Cerebellar nuclear complex (tissue), 1 donor: ENCODE results near the gene CNTN5.

Experiments used
- DNase-seq, 2 experiments: peaks; one replicate each; lab custom pipeline; 2025; lab: John Stamatoyannopoulos, UW

Gene CNTN5

DNA sequence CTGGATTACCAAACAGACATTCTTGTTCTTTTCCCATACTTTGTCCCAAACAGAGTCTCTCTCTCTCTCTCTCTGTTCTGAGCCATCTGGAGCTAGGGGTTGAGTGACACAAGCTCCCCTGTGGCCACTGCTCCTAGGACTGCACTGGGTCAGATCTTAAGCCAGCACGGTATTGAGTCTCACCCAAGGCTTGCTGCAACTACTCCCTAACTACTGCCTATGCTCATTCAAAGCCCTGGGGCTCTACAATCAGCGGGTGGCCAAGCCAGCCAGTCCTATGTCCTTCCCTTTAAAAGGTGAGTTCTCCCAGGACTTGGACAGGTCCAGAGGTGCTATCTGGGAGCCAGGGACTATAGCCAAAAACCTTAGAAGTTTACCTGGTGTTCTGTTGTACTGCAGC is 385.6 kb downstream of the CNTN5 start:
- DNase-seq, result no peak

DNA sequence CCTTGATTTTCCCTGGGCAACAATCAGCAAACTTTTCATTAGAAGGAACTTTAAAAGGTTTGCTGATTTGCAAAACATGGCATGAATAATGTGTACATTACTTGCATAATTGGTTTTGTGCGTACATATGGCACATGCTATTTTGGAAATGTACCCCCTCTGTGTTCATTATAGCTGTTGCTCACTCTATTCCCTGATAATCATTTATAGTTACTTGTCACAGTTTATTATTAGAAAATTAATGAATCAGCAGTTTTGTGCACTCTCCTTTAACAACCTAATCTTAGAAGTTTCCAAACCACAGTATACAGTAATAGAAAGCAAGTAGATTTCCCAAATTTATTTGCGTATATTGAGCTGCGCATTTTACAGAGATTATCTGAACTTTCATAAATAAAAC is 389.9 kb downstream of the CNTN5 start:
- no peak for DNase-seq

DNA sequence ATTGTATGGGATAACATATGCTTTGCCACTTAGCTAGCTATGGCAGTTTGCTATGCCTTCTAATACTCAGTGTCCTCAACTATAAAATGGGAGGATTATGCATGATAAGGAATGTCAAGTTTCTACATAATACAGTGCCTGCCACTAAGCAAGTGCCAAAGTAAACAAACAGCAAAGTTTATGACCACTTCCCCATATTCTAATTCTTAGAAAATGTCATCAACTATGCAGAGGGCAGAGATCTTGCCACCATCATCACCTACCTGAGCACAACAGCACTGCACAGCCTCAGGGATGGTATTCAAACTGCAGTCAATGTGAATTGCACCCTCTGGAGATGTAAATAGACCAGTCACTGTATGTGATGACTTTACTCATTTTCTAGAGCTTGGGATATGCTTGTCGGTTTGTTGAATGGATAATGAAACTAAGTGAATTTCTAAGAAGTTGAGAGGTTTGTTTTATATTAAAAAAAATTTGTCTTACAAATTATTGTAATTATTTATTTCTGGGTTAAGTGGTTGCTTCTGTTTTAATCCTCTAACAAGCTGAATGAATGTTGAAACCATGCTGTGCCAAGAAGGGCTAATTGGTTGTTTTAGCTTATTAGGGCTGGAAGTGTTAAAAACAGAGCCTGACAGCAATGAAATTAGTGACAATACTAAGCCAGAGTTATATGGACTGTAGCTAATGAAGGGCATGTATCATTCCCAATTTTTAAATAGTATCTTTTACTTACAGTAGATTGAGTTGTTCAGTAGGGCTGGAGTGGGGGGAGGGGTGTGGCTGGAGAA is 398.4 kb downstream of the CNTN5 start:
- DNase-seq, result no peak

- no peak for DNase-seq
These were observed 399.2 kb downstream of the CNTN5 start for GRCh38 chr11:99419991-99420390.

DNA sequence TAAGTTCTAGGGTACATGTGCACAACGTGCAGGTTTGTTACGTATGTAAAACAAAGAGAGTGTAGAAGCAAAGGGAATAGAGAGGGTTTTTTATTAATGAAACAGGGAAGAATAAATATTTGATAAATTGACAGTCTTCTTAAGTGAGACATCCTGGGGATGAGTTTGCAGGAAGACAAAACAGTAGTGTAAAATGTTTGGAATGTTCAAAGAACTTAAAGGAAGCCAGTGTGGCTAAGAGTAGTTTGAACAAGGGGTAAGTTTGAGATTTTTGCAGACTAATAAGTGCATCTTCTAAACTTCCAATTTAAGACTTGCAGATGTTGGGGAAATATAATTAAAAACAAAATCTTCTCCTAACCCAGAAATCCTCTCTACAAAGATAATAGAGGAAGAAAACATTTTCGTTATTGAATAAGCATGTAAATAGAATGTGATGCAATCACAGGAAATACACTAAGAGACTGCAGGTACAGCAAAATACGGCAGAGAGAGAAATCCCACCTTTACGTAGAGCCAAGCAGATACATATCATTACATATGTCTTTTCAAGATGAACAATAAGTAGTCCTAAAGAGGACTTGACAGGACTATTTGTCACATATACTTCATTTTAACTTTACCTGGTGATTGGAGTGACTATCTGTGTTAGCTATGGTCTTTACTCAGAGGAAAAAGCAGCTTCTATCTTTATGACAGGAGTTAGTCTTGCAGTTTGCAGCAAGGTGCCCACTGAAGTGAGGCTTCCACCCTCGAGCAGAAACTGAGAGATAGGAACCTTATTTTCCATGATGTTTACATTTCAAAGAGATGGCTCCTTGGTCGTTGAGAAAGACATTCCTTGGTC is 402.1 kb downstream of the CNTN5 start:
- no peak for DNase-seq

DNA sequence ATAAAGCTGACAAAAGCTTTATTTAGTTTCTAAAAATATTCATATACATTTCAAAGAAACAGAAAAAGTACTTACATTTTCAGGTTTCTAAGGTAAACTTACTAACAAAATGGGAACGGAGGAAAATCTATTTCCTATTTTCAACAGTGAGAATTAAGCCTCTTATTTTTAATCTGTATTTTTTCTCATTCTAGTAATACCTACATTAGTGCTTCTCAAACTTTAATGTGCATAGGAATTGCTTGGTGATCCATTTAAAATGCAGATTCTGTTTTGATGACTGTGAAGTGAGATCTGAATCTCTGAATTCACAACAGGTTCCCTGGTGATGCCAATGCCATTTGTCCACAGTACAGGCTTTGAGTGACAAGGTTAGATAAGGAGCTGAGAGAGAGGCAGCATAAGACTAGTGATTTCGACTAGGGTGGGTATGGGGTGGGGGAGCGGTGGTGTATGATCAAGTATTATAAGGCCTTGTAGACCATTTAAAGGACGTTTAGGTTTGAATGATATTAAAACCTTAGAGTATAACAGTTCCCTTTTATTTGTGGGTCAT is 402.8 kb downstream of the CNTN5 start:
- no peak for DNase-seq

DNA sequence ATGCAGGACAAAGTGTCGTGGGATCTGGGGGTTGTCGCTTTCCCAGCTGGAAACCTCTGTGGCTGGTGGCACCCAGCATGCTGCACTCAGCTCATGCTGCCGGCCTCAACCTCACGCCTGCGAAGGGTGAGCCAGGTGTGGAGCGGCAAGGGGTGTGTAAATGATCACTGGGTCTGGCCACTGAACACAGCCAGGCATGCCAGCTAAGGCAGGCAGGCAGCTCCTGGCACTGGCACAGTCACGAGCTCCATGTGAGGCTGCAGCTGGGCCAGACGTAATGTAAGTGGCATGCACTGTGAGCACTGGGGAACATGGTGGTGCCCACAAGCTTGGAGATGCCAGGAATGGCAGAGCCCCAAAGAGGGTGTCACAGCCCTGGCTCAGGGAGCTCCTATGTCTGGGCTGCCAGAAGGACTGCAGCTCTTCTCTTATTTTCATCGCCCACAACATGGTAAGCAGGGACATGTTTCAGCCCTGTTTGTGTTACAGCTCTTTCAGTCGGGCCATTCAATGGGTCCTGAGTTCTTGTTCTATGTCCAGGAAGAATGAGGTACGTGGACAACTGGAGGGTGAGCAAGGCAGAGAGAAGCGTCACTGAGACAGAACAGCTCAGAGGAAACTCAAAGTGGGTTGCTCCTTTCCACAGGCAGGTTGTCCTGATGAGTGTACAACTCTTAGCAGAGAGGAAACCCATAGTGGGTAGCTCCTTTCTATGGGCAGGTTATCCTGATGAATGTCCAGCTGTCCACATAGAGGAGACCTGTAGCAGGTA is 403.8 kb downstream of the CNTN5 start:
- no peak for DNase-seq

GRCh38 chr11:99425596-99425995 is 404.8 kb downstream of the CNTN5 start:
- DNase-seq, result no peak

GRCh38 chr11:99432677-99433076 is 411.9 kb downstream of the CNTN5 start:
- no peak for DNase-seq

DNA sequence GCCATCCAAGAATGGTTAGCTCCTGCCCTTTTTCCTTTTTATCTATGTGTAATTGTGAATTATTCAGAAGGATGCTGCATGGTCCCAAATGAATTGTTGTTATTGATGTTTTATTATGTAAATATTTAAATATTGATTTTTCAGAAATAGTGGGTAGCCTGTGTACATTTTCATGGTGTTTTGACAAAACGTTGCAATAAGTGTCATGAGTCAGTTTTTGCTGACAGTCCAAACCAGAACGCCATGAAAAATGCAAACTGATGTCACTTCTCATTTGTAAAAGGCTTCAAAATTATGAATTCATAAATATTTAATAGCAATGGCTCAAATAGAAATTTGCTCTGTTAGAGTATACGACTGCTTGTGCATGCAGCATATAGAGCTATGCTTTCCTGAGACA is 422.5 kb downstream of the CNTN5 start:
- DNase-seq, result no peak

DNA sequence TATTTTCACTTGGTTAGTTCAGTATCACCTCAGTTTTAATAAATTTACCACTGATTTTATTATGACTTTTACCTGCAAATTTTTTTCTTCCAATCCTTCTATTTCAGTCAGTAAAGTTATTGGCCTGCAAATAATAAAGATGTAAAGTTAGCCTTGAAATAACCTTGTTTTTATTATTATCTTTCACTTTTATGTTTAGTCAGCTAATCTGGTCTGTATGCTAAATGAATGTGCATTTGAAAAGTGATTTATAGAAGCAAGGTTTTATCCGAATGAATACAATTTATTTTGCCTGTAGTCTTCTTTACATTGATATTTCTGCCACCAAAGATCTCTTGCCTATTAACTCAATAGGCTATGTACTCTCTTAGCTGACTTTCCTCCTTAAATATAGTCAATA is 425.7 kb downstream of the CNTN5 start:
- DNase-seq, result no peak

DNA sequence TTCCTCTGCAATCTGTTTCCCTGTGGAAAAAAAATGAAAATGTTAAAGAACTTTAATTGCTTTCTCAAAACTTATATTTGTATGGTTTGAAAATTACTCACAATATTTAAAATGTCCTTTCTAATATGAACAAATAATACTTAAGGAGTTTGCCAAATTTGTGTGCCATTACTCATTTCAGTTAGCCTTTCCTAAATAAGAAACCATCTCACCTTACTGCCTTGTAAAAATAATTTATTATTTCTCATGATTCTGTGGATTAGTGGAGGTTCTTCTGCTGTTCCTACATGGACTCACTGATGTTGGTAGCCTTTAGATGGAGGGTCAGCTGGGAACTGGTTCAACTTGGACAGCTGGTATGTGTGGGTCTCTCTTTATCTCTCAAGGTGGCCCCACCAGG is 428.6 kb downstream of the CNTN5 start:
- no peak for DNase-seq

- DNase-seq, result no peak
These were observed 431.3 kb downstream of the CNTN5 start for GRCh38 chr11:99452075-99452474.

- DNase-seq, result no peak
These were observed 441.2 kb downstream of the CNTN5 start for GRCh38 chr11:99461913-99462312.

DNA sequence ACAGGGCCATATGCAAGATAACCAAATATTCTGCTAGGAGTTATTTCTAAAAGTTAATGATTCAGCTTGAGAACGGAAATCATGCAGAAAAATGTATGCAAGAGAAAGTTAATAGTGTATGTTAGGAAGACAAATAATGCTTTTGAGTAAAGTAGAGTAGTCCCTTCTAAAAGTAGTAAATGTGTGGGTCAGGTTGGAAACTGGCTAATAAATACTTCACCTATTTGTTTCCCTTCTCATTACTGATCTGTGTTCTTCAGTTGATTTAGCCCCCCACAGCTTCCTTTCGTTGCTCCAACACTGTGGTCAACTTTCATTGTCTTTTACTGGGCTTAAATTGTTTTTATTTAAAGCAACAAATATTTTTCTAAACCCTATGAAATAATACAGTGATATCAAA is 444.2 kb downstream of the CNTN5 start:
- DNase-seq, result no peak

DNA sequence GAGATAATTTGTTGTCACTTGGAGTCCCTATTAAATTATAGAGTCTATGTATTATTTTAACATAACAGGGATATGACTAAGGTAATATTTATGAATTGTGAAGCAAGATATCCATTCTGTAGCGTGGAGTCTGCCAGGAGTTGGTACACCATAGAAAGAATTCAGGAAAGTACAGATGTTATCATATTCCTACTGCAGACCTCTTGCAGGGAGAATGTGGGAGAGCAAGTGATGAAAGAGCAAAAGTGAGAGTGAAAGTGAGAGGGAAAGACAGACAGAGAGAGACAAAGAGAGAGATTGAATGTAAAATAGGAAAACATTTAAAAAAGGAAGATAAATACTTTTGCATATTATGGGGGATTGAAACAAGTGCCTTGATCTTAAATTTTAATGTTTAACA is 468.8 kb downstream of the CNTN5 start:
- no peak for DNase-seq

DNA sequence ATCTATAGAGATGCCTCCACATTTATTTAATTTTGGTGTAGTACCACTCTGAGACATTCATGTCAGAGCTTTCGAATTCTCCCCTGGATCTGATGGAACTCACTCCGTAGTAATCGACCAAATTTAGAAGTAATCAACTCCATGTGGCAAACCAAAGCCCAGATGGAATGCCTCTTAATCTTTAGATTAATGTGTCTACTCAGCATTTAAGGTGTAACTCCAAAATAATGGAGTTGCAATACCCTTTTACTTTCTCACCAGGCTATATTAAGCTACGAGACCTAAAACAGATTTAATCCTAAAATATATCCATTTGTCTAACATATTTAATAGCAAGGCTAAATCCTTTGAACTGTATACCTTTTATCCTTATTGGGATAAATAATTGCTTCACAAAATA is 473.3 kb downstream of the CNTN5 start:
- no peak for DNase-seq

- DNase-seq, result no peak
These were observed 480.9 kb downstream of the CNTN5 start for GRCh38 chr11:99501655-99502054.

DNA sequence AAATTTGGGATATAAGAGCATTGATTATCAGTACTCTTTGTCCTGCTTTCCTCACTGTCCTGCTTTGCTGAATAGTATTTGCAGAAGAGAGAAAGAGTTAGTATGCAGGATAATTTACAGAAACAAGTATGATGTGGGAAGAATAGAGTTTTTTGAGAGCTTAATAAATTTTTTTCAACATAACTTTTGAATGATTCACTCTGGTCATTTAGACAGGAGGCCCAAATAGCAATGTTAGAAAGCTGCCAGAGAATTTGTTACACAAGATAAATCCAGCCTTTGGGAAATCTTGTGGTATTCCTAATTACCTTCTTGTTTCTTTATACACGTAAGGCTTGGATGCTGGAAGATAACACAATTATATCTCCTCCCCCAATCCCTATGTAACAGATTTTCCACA is 484.6 kb downstream of the CNTN5 start:
- DNase-seq, result no peak

GRCh38 chr11:99505831-99506230 is 485.1 kb downstream of the CNTN5 start:
- DNase-seq, result no peak

DNA sequence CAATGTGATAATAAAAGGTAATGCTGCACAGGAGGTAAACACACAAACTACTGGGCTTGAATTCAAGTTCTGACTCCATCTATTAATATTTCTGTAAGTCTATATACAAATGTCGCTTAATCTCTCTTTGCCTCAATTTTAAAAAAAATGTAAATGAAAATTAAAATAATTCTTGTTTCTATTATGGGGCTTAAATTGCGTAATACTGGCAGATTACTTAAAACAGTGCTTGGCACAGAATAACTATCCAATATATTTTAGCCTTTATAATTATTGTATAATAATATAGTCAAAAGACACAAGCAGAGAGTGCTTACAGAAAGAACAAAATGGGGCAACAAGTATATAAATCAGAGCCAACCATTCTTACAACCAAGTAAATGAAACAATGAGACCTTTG is 489.1 kb downstream of the CNTN5 start:
- no peak for DNase-seq

DNA sequence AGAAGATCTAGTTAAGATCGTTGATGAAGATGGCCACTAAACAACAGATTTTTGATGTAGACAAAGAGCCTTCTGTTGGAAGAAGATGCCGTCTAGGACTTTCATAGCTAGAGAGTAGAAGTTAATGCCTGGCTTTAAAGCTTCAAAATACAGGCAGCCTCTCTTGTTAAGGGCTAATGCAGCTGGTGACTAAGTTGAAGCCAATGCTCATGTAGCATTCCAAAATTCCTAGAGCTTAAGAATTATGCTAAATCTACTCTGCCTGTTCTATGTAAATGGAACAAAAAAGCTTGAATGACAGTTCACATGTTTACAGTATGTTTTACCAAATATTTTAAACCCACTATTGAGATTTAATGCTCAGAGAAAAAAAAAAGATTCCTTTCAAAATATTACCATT is 492.6 kb downstream of the CNTN5 start:
- no peak for DNase-seq
